Adrenal gland (tissue), 19 donors: ENCODE results near the gene MYO1E. TPM values are rescaled to one million over a fixed set of nuclear protein-coding genes. Genes with fewer than 3 reads are reported as not detected.
A peak's percentile ranks its signal among the peaks of the same experiment; 100 is the strongest.

ENCODE experiments used
- DNase-seq, 7 donors: peaks; one replicate each; pipeline ENCODE4 v3.0.0-alpha.2; 2019 to 2020
- H3K27ac ChIP-seq, 5 donors: fragments of 200-600 bp; sonication (generic) in 4 of 5; 1 replicate in 3 of 5; 2 replicates in 2 of 5; pipeline versions ENCODE4 v1.5.1 to v1.8.0; 2016 to 2020; ENCODE audit warnings: mild to moderate bottlenecking in 1 of 5
- H3K27me3 ChIP-seq: fragments of 200-600 bp; 2 replicates; pipeline ENCODE4 v1.8.0; 2021
- H3K36me3 ChIP-seq, 2 donors: fragments of 200-600 bp; replicated peaks in 1 of 2; 1 replicate in 1 of 2; 2 replicates in 1 of 2; pipeline versions ENCODE4 v1.5.1 to v1.8.0; 2018 to 2022
- H3K4me1 ChIP-seq, 2 donors: fragments of 200-600 bp; replicated peaks in 1 of 2; 1 replicate in 1 of 2; 2 replicates in 1 of 2; pipeline versions ENCODE4 v1.5.1 to v1.8.0; 2018 to 2021
- H3K4me3 ChIP-seq, 4 donors: fragments of 200-600 bp; sonication (generic) in 3 of 4; one replicate each; pipeline ENCODE4 v1.5.1; 2016 to 2018
- H3K9me3 ChIP-seq, 3 donors: fragments of 200-600 bp; sonication (generic) in 1 of 3; replicated peaks in 1 of 3; 1 replicate in 2 of 3; 2 replicates in 1 of 3; pipeline versions ENCODE4 v1.5.1 to v1.8.0; 2016 to 2021
- POLR2A ChIP-seq, 2 donors: fragments of 450-650 bp; IDR thresholded peaks; one replicate each; pipeline ENCODE4 v1.6.1; 2017; ENCODE audit warnings: antibody characterized with exemption in 2 of 2, mild to moderate bottlenecking in 2 of 2, moderate library complexity in 1 of 2
- WGBS, 4 donors: extraction: QIAGEN DNeasy Blood & Tissue Kit in 2 of 4; methylation state at CpG; one replicate each; pipeline versions ENCODE4 v1.1.5 to v1.1.7; 2013 to 2017; 5-methylcytosine and 5-hydroxymethylcytosine counted together
- intact Hi-C, 2 donors: fragments of 100-400 bp; cut with DNase I; formaldehyde crosslinking; loops; one replicate each; pipeline versions ENCODE4 v1.14.1 to v1.15.0; 2022 to 2023
- long read RNA-seq, 10 donors: library from polyadenylated mRNA in 3 of 10; unstranded in 2 of 10; stranded (forward) in 1 of 10; transcript quantifications; one replicate each; pipeline ENCODE4 v2.0.0 and lab custom pipeline, GENCODE V29; 2021 to 2026
- polyA plus RNA-seq, 3 donors: library from polyadenylated mRNA; stranded (reverse); fragments of 200-250 nt in 2 of 3; fragments of 350-450 nt in 1 of 3; fragmentation: Illumina TruSeq in 1 of 3; extraction: RNeasy Lipid Tissue Mini Kit (QIAGEN cat#74804) in 1 of 3; gene quantifications; one replicate each; pipeline ENCODE4 v1.2.3, GENCODE V29; 2013 to 2014
- total RNA-seq, 9 donors: library from RNA; depleted of rRNA in 4 of 9; stranded (reverse); fragments of >200 nt in 4 of 9; fragments of 120-200 nt in 1 of 9; fragmentation: NEBNext Ultra II Directional in 1 of 9; extraction: Animal tissue kit (Norgen Biotek cat#: 25700) in 1 of 9; gene quantifications; one replicate each; pipeline versions ENCODE4 v1.1.0 to v1.2.4, GENCODE V29; 2013 to 2023
- TF ChIP-seq, protein P1 (sequence below), 6 experiments: fragments of 450-650 bp in 4 of 6; fragments of 200-600 bp in 2 of 6; sonication (generic) in 1 of 6; IDR thresholded peaks; 1 replicate in 5 of 6; 2 replicates in 1 of 6; pipeline versions ENCODE4 v1.5.1 to v1.8.0; 2016 to 2021; ENCODE audit warnings: antibody characterized with exemption in 6 of 6, mild to moderate bottlenecking in 2 of 6, moderate library complexity in 1 of 6
- donor health status: healthy with polysubstance abuse.
- donor health status: Bipolar disorder and iron deficiency.
- donor health status: DM: yes; HTN: yes; CAD: no.
- donor health status: DM: no; HTN: no; CAD: no.
- donor health status: DM: no; HTN: no; CAD: no.
- donor health status: DM: yes; HTN: yes; CAD: no.

MYO1E gene
- total RNA-seq, result 10 to 100 TPM; 11.9 to 50.8 (median 30.6) TPM
- polyA plus RNA-seq, result 10 to 100 TPM; 16.0 to 19.8 (median 17.9) TPM
- long read RNA-seq, donor 1, partial matches to known transcripts, result 5 of 5 reads
- long read RNA-seq, donor 1, other reads (novel, unspliced or antisense), result 0 of 5 reads
- long read RNA-seq, donor 2, result 0 reads
- long read RNA-seq, donor 3, full-length matches to known transcripts, result 1 of 1 reads
- long read RNA-seq, donor 3, partial matches to known transcripts, result 0 of 1 reads
- long read RNA-seq, donor 3, other reads (novel, unspliced or antisense), result 0 of 1 reads
- long read RNA-seq, donor 4, full-length matches to known transcripts, result 1 of 2 reads
- long read RNA-seq, donor 4, partial matches to known transcripts, result 1 of 2 reads
- long read RNA-seq, donor 4, other reads (novel, unspliced or antisense), result 0 of 2 reads
- long read RNA-seq, donor 5, full-length matches to known transcripts, result 9 of 10 reads
- long read RNA-seq, donor 5, partial matches to known transcripts, result 1 of 10 reads
- long read RNA-seq, donor 5, other reads (novel, unspliced or antisense), result 0 of 10 reads
- long read RNA-seq, donor 6, partial matches to known transcripts, result 3 of 3 reads
- long read RNA-seq, donor 6, other reads (novel, unspliced or antisense), result 0 of 3 reads
- long read RNA-seq, donor 7, full-length matches to known transcripts, result 1 of 1 reads
- long read RNA-seq, donor 7, partial matches to known transcripts, result 0 of 1 reads
- long read RNA-seq, donor 7, other reads (novel, unspliced or antisense), result 0 of 1 reads
- long read RNA-seq, donor 8, result 0 reads
- long read RNA-seq, donor 9, result 0 reads
- long read RNA-seq, donor 10, partial matches to known transcripts, result 5 of 5 reads
- long read RNA-seq, donor 10, other reads (novel, unspliced or antisense), result 0 of 5 reads

DNA sequence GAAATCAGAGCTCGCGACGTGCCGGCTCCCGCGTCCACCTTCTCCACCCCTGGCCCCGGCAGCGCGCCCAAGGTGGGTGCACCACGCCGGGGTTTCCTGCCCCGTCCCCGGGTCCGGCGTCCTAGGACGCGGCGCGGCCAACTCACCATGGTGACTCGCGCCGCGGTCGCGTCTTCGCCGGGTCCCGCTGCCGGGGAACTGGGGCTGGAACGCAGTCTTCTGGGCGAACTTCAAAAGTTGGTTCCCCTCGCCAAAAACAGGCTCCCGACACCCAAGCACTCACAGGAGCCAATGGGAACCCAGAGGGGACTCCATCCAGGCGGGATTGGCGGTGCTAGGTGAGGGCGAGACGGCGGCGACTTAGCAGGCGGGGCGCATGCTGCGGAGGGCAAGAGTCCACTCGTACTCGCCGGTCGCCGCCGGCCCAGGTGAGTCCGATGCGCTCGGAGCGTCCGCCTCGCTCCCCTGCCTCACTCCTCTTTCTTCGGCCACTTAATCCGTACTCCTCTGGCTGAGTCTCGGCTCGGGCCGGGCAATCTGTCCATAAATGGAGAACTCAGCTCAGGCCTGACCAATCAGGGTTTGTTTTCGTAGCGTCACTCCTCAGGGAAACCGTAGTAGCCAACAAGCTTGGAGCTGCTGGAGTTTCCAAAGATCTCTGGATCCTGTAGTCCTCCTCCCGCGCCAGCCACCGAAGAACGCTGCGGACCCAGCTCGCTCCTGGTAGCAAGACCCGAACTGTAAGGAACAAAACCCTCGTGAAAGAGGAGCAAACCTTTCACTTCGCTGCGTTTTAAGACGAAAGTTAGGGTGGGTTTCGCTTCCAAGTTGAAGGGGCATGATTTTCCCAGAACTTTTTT lies at the start of gene MYO1E:
Gene MYO1E (minus strand): TSS at position 520 of the 860 bp plus-strand sequence. CDS start 371 bp downstream, at position 149.
- Histone ChIP-seq H3K4me3 (peak within 1 kb of the TSS; percentile 44 to 96 (median 66)), H3K36me3 (no peaks in the 10 kb centered on the region), H3K27me3 (no peaks in the 10 kb centered on the region), H3K4me1 (peaks cover 4 to 7% of the 10 kb centered on the region in 2 donors), H3K27ac (peak within 1 kb of the TSS; percentile 8 to 95 (median 84)), H3K9me3 (no peaks in the 10 kb centered on the region)
- 0 to 1% (median 0%) methylated on average over 19 to 74 of the region's 74 CpGs for WGBS, 4 donors
- peak; percentile 88 to 95 (median 94) for DNase-seq
- TF ChIP-seq, protein P1, sequence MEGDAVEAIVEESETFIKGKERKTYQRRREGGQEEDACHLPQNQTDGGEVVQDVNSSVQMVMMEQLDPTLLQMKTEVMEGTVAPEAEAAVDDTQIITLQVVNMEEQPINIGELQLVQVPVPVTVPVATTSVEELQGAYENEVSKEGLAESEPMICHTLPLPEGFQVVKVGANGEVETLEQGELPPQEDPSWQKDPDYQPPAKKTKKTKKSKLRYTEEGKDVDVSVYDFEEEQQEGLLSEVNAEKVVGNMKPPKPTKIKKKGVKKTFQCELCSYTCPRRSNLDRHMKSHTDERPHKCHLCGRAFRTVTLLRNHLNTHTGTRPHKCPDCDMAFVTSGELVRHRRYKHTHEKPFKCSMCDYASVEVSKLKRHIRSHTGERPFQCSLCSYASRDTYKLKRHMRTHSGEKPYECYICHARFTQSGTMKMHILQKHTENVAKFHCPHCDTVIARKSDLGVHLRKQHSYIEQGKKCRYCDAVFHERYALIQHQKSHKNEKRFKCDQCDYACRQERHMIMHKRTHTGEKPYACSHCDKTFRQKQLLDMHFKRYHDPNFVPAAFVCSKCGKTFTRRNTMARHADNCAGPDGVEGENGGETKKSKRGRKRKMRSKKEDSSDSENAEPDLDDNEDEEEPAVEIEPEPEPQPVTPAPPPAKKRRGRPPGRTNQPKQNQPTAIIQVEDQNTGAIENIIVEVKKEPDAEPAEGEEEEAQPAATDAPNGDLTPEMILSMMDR (IDR thresholded peaks at IDR 0.05), result no peak
- peak; percentile 82 to 91 for TF ChIP-seq POLR2A (IDR thresholded peaks at IDR 0.05)
- intact Hi-C loops, result no loop called here

- Histone ChIP-seq H3K4me1 (no peaks in the 10 kb centered on the region), H3K27ac (no peak overlapping the region), H3K9me3 (no peaks in the 10 kb centered on the region), H3K4me3 (no peak overlapping the region), H3K36me3 (no peaks in the 10 kb centered on the region), H3K27me3 (peaks cover 10% of the 10 kb centered on the region)
- 22 to 32% (median 29%) methylated on average over 8 to 12 of the region's 16 CpGs for WGBS, 4 donors
- intact Hi-C loops, result no loop called here
- no peak for DNase-seq
- TF ChIP-seq POLR2A (IDR thresholded peaks at IDR 0.05), result no peak
- TF ChIP-seq, protein P1 (IDR thresholded peaks at IDR 0.05), result no peak
Measured at GRCh38 chr15:59420986-59421618, 48.4 kb upstream of the MYO1E start.

DNA sequence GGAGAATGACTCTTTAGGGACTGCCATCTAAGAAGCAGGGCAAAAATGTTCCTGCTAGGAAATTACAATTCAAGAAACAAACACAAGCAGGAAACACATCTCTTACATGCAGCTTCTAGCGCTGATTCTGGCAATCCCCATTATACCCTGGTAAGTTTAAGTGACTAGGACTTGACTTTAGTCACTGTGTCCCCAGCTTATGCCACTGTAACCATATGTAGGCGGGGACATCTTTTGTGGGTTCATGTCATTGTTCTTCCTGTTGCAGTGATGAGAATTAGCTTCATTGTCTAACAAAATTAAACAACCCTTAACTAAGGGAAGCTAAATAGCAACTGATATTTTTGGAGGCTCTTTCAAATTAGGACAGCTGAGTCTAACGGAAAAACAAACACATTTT lies 47.4 kb upstream of the MYO1E start:
- no peak for DNase-seq
- Histone ChIP-seq H3K9me3 (no peaks in the 10 kb centered on the region), H3K36me3 (no peaks in the 10 kb centered on the region), H3K27ac (no peak overlapping the region), H3K4me1 (no peaks in the 10 kb centered on the region), H3K27me3 (peaks cover 14% of the 10 kb centered on the region), H3K4me3 (no peak overlapping the region)
- intact Hi-C loops, result no loop called here
- 77 to 89% (median 81%) methylated on average over 3 of the region's 3 CpGs for WGBS, 4 donors
- no peak for TF ChIP-seq POLR2A (IDR thresholded peaks at IDR 0.05)
- TF ChIP-seq, protein P1 (IDR thresholded peaks at IDR 0.05), result no peak
